HFF-Myc (cell line): Measurements from ENCODE around the gene NTN5.

Experiments
- DNase-seq: peaks from one replicate; pipeline ENCODE4 v3.0.0-alpha.2; 2011; ENCODE audit warnings: low read depth; ENCODE audit errors: extremely low read depth
- H3K4me3 ChIP-seq: replicated peaks from 2 replicates; pipeline ENCODE4 v1.5.1; 2011; ENCODE audit warnings: low read depth, mild to moderate bottlenecking, control low read depth, low read length
- CTCF ChIP-seq: IDR thresholded peaks from 2 replicates; pipeline ENCODE4 v1.5.1; 2012; ENCODE audit warnings: mild to moderate bottlenecking, low read depth, low read length, control low read depth; ENCODE audit errors: missing control alignments

Gene NTN5

GRCh38 chr19:48650974-48651682 is 21.7 kb downstream of the NTN5 start:
- TF ChIP-seq CTCF: no peak
- no peak for DNase-seq
- no peak overlapping the region for H3K4me3 ChIP-seq

GRCh38 chr19:48648134-48648533 is 24.7 kb downstream of the NTN5 start:
- H3K4me3 ChIP-seq: no peak overlapping the region
- no peak for TF ChIP-seq CTCF
- no peak for DNase-seq

GRCh38 chr19:48646722-48647216 is 26.0 kb downstream of the NTN5 start:
- DNase-seq: no peak
- peak overlapping the region; percentile 58 for H3K4me3 ChIP-seq
- TF ChIP-seq CTCF: no peak

- no peak for DNase-seq
- peak within 1 kb of the TSS; percentile 58 for H3K4me3 ChIP-seq
- TF ChIP-seq CTCF: peak; percentile 85
Measured at GRCh38 chr19:48646001-48646721, 26.7 kb downstream of the NTN5 start, which contains the start of gene CA11. Gene CA11, minus strand, starts transcription at chr19:48646187. Its CDS starts 555 bp downstream, at chr19:48645632.

- H3K4me3 ChIP-seq: peak overlapping the region; percentile 58
- DNase-seq: no peak
- TF ChIP-seq CTCF: no peak
Measured at GRCh38 chr19:48645620-48646000, 27.2 kb downstream of the NTN5 start.

GRCh38 chr19:48644839-48645619 is 27.8 kb downstream of the NTN5 start:
- TF ChIP-seq CTCF: no peak
- H3K4me3 ChIP-seq: peak overlapping the region; percentile 58
- DNase-seq: no peak
